Stimulated activated CD4-positive, alpha-beta T cell treated with anti-CD3 and anti-CD28 coated beads, TNF-alpha, amount 100 ng/mL, for 1 hour (primary cell): ENCODE measurements around the gene CTDSPL.
"Not testable (repeated sequence)": the region's sequence is repeated elsewhere in the genome, so short reads cannot be mapped to it uniquely, and the experiment has no call there.

Experiments
- DNase-seq, 3 donors: peaks; one replicate each; pipeline ENCODE4 v3.0.0-alpha.2; 2020; ENCODE audit warnings: low read depth in 3 of 3, low spot score in 1 of 3

Gene CTDSPL

GRCh38 chr3:38031022-38031994 is 169.6 kb downstream of the CTDSPL start:
- DNase-seq = no peak

GRCh38 chr3:38032328-38032865 is 170.7 kb downstream of the CTDSPL start:
- DNase-seq = no peak

GRCh38 chr3:38033586-38033985 is 171.9 kb downstream of the CTDSPL start:
- not testable (repeated sequence) for DNase-seq
